Measurements from ENCODE around the gene PIWIL1. TPM values are rescaled to one million over a fixed set of nuclear protein-coding genes. Genes with fewer than 3 reads are reported as not detected.

The PIWIL1 gene
- polyA plus RNA-seq, 3 donors, result not detected

DNA sequence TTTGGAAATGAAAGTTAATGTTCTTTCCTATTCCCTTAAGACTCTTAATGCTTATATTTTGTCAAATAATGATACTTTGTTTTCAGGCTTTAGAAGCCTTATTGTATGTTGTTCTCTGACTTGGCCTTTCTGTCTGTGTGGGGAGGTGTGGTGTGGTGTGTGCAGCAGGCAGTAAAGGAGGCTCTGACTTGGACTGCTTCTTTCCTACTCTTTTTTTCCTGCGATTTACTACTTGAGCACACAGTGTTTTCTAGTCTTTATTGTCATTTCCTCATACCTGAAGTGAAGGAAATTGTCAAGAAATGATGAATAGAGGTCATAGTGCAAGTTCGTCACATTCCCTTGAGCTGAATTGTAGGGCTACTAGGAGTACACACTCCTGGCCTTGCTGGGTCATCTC, 26.9 kb downstream of the PIWIL1 start:
- 59 to 82% (median 80%) methylated on average over 2 of the region's 2 CpGs for whole genome bisulfite sequencing, 3 donors
- no peak overlapping the region for H3K27ac ChIP-seq (ENCODE audit: low read depth, low read length)

DNA sequence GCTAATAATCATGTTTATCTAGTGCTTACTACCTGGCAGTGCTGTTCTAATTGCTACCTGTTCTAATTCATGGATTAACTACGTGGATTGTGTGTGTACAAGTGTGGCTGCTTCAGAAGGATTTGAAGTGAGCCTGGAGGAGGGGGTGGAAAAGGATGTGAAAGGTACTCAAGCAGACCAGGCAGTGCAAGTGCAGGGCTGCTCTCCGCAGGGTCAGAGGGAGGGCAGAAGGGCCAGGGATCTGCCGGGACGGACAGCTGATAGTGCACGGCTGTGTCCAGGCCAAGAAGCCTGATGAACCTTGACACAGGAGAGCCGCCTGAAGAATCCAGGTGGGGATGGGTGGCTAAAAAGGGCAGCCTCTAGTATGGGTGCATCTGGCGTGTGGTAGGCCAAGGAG, 28.5 kb downstream of the PIWIL1 start:
- H3K27ac ChIP-seq (ENCODE audit: low read depth, low read length), result no peak overlapping the region
- 49 to 76% (median 75%) methylated on average over 7 of the region's 7 CpGs for WGBS, 3 donors

GRCh38 chr12:130367003-130367402, 29.3 kb downstream of the PIWIL1 start:
- H3K27ac ChIP-seq (ENCODE audit: low read depth, low read length), result no peak overlapping the region
- 69 to 84% (median 77%) methylated on average over 2 of the region's 2 CpGs for WGBS, 3 donors

DNA sequence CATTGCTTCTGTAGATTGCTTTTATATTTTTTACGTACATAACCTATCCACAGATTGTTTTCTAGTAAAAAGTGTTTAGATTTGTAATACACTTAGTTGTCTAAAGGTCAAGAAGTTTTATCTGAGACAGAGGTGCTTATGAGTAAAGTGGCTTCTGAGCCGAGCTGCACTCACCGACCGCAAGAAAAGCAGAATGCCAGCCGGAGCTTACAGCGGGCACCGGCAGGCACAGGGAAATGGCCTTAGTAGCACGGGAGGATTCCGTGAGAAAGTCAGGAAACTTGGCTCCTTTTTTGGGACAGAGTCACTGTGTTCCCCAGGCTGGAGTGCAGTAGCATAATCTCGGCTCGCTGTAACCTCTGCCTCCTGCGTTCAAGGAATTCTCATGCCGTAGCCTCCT, 29.8 kb downstream of the PIWIL1 start:
- no peak overlapping the region for H3K27ac ChIP-seq (ENCODE audit: low read depth, low read length)
- WGBS, 3 donors, result 87 to 92% (median 88%) methylated on average over 13 of the region's 13 CpGs

DNA sequence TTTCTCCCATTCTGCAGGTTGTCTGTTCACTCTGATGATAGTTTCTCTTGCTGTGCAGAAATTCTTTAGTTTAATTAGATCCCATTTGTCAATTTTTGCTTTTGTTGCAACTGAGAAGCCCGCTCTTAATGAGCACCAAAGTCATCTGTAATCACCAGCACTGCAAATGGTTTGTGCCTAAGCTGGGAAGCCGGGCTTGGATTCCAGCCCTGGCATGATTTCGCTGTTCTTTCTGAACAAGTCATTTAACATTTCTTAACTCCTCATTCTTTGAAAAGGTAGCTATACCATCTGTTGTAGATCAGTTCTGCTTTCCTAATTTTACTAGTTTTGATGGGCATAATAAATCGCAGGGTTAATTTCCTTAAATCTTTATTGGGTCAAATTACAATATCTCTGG, 32.1 kb downstream of the PIWIL1 start:
- no peak overlapping the region for H3K27ac ChIP-seq (ENCODE audit: low read depth, low read length)
- WGBS, 3 donors, result 78 to 83% (median 81%) methylated on average over 4 of the region's 4 CpGs

GRCh38 chr12:130371296-130371695, 33.6 kb downstream of the PIWIL1 start:
- no peak overlapping the region for H3K27ac ChIP-seq (ENCODE audit: low read depth, low read length)
- WGBS, 3 donors, result 17 to 36% (median 32%) methylated on average over 5 of the region's 5 CpGs

- 27 to 62% (median 54%) methylated on average over 4 of the region's 4 CpGs for WGBS, 3 donors
- H3K27ac ChIP-seq (ENCODE audit: low read depth, low read length), result no peak overlapping the region
These were observed 35.2 kb downstream of the PIWIL1 start for GRCh38 chr12:130372936-130373335.

GRCh38 chr12:130374083-130374482, 36.4 kb downstream of the PIWIL1 start:
- H3K27ac ChIP-seq (ENCODE audit: low read depth, low read length), result no peak overlapping the region
- 80 to 94% (median 88%) methylated on average over 4 of the region's 4 CpGs for WGBS, 3 donors

- H3K27ac ChIP-seq (ENCODE audit: low read depth, low read length), result no peak overlapping the region
- WGBS, 3 donors, result 76 to 81% (median 79%) methylated on average over 13 of the region's 13 CpGs
These were observed 37.9 kb downstream of the PIWIL1 start for GRCh38 chr12:130375296-130376287.

- no peak overlapping the region for H3K27ac ChIP-seq (ENCODE audit: low read depth, low read length)
- WGBS, 3 donors, result 37 to 75% (median 68%) methylated on average over 2 of the region's 2 CpGs
These were observed 45.1 kb downstream of the PIWIL1 start for GRCh38 chr12:130382818-130383217.

DNA sequence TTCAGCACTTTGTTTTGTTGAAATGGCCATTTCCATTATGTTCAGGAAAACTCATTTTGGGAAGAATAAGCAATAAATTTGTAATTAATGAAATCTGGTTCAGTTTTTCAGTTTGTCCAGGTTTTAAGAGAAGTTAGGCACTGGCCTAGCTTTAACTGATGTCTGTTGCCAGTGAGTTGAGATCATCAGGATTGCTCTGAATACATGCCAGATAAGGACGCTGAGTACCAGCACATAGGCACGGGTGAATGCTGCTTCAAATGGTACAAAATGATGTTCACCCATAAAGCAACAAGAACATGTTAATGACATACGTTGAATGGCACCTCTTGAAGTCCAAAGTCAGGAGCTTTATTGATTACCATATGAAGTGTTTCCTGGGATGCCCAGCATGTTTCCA, 46.5 kb downstream of the PIWIL1 start:
- WGBS, 3 donors, result 60 to 69% (median 62%) methylated on average over 3 of the region's 3 CpGs
- no peak overlapping the region for H3K27ac ChIP-seq (ENCODE audit: low read depth, low read length)

- no peak overlapping the region for H3K27ac ChIP-seq (ENCODE audit: low read depth, low read length)
- WGBS, 3 donors, result 67 to 74% (median 73%) methylated on average over 4 of the region's 4 CpGs
These were observed 47.5 kb downstream of the PIWIL1 start for GRCh38 chr12:130385193-130385592.

- 43 to 68% (median 46%) methylated on average over 14 of the region's 14 CpGs for WGBS, 3 donors
These were observed 53.5 kb downstream of the PIWIL1 start for GRCh38 chr12:130391186-130391585.

DNA sequence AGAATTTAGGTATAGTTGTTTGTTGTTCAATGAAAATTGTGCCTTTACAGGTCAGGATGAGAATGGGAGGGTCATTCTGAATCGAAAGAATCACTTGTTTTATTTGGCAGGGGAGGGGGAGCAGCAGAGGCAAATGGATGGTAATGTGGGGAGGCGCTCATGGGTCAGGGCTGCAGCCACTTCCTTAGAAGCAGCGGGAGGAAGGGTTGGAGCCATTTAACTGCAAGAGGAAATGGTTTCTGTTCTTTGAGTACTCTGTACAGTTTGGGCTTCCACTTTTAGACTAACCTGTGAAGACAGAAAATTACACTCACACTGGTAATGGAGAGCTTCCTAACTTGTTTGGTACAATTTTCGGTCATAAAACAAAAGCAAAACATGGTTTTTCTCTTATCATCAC, 57.2 kb downstream of the PIWIL1 start:
- H3K27ac ChIP-seq (ENCODE audit: low read depth, low read length), result no peak overlapping the region
- 32 to 62% (median 32%) methylated on average over 4 of the region's 4 CpGs for WGBS, 3 donors

More at GRCh38 chr12:130391186-130391585, 53.5 kb downstream of the PIWIL1 start:
- H3K27ac ChIP-seq (ENCODE audit: low read depth, low read length), result no peak overlapping the region

- 66 to 84% (median 72%) methylated on average over 2 of the region's 2 CpGs for WGBS, 3 donors
- H3K27ac ChIP-seq (ENCODE audit: low read depth, low read length), result no peak overlapping the region
These were observed 59.0 kb downstream of the PIWIL1 start for GRCh38 chr12:130396667-130397066.

- WGBS, 3 donors, result 61 to 83% (median 81%) methylated on average over 12 of the region's 12 CpGs
- no peak overlapping the region for H3K27ac ChIP-seq (ENCODE audit: low read depth, low read length)
These were observed 60.6 kb downstream of the PIWIL1 start for GRCh38 chr12:130398100-130398848.

DNA sequence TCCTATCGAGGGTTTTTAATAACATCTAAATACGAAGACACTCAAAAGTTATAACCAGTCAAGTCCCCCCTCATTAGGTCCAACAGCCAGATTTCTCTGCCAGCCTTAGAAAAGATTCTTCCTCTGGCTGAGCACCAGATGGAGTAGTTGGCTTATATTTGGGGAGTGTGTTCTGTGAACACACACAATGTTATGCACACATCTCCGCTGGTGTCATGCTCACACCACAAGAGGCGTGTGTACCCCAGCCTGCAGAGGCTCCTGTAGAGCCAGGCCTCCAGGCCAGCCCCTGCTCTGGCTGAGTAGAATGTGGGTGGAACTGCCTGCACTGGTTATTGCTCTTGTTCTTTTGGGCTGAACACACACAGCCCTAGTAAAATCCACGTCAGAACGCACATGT, 64.0 kb downstream of the PIWIL1 start:
- H3K27ac ChIP-seq (ENCODE audit: low read depth, low read length), result no peak overlapping the region
- 59 to 81% (median 76%) methylated on average over 6 of the region's 6 CpGs for WGBS, 3 donors

DNA sequence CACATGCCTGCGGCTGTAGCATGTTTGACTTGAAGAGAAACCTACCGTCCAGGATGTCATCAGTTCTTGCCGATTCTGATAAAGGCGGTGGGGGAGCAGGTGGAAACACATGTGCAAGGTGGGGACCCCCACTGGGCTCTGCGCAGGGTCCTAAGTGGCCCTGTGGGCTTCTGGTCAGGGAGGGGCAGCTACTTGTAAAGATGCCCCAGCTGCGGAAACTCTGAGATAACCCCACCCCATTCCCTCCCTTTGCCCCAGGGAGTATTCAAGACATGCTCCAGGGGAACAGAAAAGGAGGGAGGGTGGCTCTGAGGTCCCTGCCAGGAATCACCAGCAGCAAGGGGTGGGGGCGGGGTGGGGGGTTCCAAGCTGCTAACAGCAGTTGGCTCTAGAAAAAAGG, 67.6 kb downstream of the PIWIL1 start:
- H3K27ac ChIP-seq (ENCODE audit: low read depth, low read length), result no peak overlapping the region
- WGBS, 3 donors, result 42 to 66% (median 54%) methylated on average over 7 of the region's 7 CpGs

DNA sequence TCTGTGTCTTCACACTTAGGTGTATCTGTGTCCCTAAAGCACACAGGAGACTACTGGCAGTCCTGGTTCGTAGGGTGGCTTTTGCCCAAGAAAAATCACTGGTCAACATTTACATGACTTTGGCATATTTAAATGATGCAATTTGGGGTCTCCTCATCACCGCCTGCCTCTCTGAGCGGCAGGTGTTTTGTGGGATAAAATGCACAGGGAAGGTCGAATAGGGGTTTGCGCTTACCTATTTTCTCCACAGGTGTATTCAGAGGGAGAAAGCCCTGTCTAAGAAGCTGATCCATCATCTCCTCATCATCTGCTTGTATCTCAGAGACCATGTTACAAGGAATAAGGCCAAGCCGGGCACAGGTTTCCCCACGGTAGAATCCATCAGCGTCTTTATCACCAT, 74.7 kb downstream of the PIWIL1 start:
- 71 to 95% (median 82%) methylated on average over 8 of the region's 8 CpGs for WGBS, 3 donors
- no peak overlapping the region for H3K27ac ChIP-seq (ENCODE audit: low read depth, low read length)

Measured in adipose tissue (tissue), 3 donors.